Epithelial cell of proximal tubule (primary cell): ENCODE results near the gene AGRN. TPM values are rescaled to one million over a fixed set of nuclear protein-coding genes. Genes with fewer than 3 reads are reported as not detected.
"Not testable (repeated sequence)": the region's sequence is repeated elsewhere in the genome, so short reads cannot be mapped to it uniquely, and the experiment has no call there.

Experiments
- DNase-seq: peaks from one replicate; pipeline ENCODE4 v3.0.0-alpha.2; 2011; ENCODE audit warnings: low read depth
- H3K4me3 ChIP-seq: 2 replicates; pipeline ENCODE4 v1.5.1; 2011; ENCODE audit warnings: low read depth, mild to moderate bottlenecking, low read length
- total RNA-seq: library from RNA; depleted of rRNA; stranded (reverse); fragments of >200 nt; gene quantifications from 2 replicates; pipeline ENCODE4 v1.2.3, GENCODE V29; 2015
- TF ChIP-seq, protein P1 (sequence below): conservative IDR thresholded peaks from 2 replicates; pipeline ENCODE4 v1.5.1; 2012; ENCODE audit warnings: low read depth, mild to moderate bottlenecking, low read length

Gene AGRN
- total RNA-seq, 1 donor from 2014 or later: 462 TPM

DNA sequence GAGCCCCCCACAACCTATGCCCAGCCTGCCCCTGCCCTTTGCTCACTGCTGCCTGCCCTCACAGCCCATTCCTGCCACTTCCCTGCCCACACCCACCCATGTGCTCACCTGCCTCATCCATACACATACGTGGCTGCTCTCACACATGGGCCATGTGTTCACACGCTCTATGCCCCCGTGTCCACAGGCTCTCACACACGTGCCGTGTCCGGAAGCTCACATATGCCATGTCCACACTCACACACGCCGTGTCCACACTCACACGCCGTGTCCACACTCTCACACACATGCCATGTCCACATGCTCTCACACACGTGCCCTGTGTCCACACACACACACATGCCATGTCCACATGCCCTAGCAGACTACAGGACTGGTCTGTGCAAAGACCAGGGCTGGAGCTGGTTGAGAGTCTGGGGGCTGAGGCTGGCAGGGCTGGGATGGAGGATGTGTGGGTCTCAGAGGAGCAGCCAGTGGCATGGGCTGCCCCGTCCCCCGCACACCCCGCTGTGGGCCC is 54.8 kb downstream of the AGRN start:
- TF ChIP-seq, protein P1, sequence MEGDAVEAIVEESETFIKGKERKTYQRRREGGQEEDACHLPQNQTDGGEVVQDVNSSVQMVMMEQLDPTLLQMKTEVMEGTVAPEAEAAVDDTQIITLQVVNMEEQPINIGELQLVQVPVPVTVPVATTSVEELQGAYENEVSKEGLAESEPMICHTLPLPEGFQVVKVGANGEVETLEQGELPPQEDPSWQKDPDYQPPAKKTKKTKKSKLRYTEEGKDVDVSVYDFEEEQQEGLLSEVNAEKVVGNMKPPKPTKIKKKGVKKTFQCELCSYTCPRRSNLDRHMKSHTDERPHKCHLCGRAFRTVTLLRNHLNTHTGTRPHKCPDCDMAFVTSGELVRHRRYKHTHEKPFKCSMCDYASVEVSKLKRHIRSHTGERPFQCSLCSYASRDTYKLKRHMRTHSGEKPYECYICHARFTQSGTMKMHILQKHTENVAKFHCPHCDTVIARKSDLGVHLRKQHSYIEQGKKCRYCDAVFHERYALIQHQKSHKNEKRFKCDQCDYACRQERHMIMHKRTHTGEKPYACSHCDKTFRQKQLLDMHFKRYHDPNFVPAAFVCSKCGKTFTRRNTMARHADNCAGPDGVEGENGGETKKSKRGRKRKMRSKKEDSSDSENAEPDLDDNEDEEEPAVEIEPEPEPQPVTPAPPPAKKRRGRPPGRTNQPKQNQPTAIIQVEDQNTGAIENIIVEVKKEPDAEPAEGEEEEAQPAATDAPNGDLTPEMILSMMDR: no peak
- no peak for DNase-seq
- no peak overlapping the region for H3K4me3 ChIP-seq

DNA sequence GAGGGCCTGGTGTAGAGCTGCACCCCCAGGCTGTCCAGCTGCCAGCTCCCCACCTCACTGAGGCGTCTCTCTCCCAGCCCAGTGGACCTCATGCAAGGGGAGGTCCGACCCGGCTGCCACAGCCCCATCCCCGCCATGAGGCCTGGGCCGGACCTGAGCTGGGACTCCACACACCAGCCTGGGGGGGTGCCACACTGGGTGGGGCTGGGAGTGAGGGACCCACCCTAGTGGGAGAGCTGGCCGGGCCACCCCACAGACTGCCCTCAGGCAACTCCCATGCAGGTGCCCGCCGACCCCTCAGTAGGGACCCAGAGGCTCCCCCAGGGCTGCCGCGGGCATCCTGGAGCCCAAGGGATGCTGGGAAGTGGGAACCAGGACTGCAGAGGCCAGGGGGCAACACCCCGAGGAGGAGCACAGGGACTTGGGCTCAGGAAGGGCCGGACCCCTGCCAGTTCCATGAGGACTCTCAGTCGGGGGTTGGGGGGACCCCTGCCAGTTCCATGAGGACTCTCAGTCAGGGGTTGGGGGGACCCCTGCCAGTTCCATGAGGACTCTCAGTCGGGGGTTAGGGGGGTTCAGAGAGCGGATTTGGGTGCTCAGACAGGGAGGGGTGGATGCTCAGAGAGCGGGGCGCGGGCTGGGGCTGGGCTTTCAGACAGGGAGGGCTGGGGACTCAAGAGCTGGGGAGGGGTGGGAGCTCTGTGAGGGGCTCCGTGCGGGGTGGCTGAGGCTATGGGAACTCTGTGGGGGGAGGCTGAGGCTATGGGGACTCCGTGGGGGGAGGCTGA is 55.4 kb downstream of the AGRN start:
- TF ChIP-seq, protein P1: no peak
- no peak overlapping the region for H3K4me3 ChIP-seq
- DNase-seq: no peak

DNA sequence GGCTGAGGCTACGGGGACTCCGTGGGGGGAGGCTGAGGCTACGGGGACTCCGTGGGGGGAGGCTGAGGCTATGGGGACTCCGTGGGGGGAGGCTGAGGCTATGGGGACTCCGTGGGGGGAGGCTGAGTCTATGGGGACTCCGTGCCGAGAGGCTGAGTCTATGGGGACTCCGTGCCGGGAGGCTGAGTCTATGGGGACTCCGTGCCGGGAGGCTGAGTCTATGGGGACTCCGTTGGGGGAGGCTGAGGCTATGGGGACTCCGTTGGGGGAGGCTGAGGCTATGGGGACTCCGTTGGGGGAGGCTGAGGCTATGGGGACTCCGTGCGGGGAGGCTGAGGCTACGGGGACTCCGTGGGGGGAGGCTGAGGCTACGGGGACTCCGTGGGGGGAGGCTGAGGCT is 57.5 kb downstream of the AGRN start:
- H3K4me3 ChIP-seq, DNase-seq: not testable (repeated sequence)

DNA sequence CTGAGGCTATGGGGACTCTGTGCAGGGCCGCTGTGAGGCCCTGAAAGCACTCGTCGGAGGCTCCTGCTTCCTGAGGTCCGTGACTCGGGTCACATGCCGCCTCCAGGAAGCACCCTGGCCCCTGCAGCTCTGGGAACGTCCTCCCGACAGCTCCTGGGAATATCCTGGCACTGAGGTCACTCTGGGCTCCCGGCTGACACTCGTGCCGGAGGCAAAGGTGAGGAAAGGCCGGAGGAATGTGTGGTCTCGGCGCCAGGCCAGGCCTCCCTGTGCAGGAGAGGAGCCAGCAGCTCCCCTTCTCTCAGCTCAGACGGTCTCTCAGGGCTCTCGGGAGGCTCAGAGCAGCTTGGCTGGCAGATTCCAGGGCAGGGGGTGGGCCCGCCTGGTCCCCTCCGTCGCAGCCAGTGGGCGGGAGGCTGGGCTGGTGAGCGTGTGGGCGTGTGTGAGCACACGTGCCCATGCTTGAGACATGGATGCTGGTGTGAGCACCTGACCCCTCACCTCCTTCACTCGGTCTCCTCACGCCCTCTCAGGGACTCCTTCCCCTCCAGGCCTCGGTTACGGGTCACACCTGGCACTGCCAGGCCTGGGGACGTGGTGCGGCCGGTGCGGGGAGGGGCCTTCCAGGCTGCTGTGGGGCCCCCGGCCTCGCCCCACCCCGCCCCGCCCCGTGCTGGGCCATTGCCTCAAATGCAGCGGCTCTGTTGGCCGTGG is 59.6 kb downstream of the AGRN start:
- H3K4me3 ChIP-seq: peak overlapping the region; percentile 44
- TF ChIP-seq, protein P1: no peak
- DNase-seq: peak; percentile 74

DNA sequence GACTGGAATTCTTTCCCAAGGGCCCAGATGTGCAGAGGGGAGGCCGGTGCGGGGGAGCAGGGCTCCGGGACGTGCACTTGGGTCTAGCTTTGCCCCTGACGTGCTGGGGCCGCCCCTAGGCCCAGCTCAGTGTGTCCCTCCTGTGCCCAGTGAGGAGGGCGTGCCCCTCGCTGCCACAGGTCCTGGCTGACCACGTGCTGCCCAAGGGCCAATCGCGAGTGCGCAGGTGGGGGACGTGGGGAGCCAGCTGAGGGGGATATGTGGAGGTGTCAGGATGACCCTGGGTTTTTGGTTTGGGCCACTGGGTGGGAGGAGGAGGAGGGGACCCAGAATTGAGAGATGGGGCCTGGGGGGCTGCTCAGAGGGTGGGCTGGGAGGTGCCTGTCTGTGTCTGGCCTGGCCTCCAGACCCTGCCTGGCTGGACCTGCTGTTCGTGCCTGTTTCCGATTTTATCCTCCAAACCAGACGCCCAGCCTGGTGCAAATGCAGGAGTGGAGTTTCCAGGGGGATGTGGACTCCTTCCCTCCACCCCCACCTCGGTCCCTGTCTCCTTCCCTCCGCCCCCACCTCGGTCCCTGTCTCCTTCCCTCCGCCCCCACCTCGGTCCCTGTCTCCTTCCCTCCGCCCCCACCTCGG is 60.3 kb downstream of the AGRN start:
- TF ChIP-seq, protein P1: no peak
- H3K4me3 ChIP-seq: peak overlapping the region; percentile 44
- no peak for DNase-seq

DNA sequence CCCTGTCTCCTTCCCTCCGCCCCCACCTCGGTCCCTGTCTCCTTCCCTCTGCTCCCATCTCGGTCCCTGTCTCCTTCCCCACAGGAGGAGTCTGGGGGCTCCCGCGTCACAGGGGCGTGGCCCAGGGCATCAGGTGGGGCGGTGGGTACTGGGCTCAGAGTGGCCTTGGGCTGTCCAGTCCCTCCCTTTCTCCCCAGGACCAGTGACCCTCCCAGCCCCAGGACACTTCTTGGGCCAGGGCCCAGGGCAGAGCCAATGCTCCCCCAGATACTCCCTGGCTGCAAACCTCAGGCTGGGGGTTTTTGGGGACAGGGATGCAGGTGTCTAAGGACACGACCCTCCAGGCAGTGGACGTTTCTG is 61.0 kb downstream of the AGRN start:
- TF ChIP-seq, protein P1: no peak
- no peak overlapping the region for H3K4me3 ChIP-seq
- no peak for DNase-seq
